ENCODE results near the gene MYOG. TPM values are rescaled to one million over a fixed set of nuclear protein-coding genes. Genes with fewer than 3 reads are reported as not detected.

The MYOG gene
- total RNA-seq, 2 donors from 2014 or later = not detected

DNA sequence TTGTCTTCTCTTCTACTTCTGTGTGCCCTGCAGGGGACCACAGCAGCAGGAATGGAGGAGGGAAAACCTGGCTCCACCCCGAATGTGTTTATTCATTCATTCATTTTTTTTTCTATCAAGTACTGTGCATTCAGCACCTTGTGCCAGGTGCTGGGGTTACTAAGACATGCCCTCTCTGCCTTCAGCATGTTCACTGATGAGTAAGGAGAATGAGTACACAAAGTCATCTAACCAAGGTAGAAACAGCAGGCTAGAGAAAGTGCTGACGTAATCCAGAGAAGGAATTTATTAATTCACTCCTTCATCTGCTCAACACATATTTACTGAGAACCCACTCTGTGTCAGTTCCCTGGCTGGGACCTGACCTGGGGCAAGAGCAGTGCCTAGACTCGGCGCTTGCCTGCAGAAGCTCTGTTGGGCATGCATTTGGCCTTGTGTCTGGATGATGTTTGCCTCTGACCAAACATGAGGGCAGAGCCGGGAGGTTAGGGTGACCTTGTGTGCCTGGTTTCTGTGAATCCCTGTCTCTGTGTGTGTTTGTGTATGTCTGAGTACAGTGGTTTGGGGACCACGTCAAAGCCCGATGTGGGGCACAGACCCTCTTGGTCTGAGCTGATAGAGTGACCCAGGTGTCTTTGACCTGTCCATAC lies 3.3 kb upstream of the MYOG start:
- Histone ChIP-seq H3K36me3 (ENCODE audit: control insufficient read depth, insufficient read depth, low read length) (no peaks in the 10 kb centered on the region), H3K4me1 (ENCODE audit: control insufficient read depth, insufficient read depth, low read length) (peaks cover 7% of the 10 kb centered on the region), H3K27ac (ENCODE audit: low read depth, low read length) (no peak overlapping the region), H3K9me3 (ENCODE audit: control insufficient read depth, low read length) (peaks cover 17% of the 10 kb centered on the region), H3K9ac (ENCODE audit: extremely low read depth, low read length, poor library complexity, severe bottlenecking) (no peak overlapping the region), H3K27me3 (ENCODE audit: control insufficient read depth, insufficient read depth, low read length, poor library complexity, severe bottlenecking) (no peaks in the 10 kb centered on the region), H3K4me3 (ENCODE audit: low read length) (no peak overlapping the region)
- no peak for TF ChIP-seq CTCF (conservative IDR thresholded peaks at IDR 0.05)
- H3K9me3 Mint-ChIP-seq = peaks cover 4% of the 10 kb centered on the region
- 94 to 100% methylated on average over 3 to 7 of the region's 7 CpGs for WGBS, 2 experiments (ENCODE audit: insufficient coverage in 1 of 2, insufficient read length in 1 of 2)
- no peak overlapping the region for H3K4me3 Mint-ChIP-seq
- DNase-seq = no peak
- H3K36me3 Mint-ChIP-seq (ENCODE audit: low read depth) = no peaks in the 10 kb centered on the region
- no peak overlapping the region for H3K27ac Mint-ChIP-seq
- peaks cover 37% of the 10 kb centered on the region for H3K4me1 Mint-ChIP-seq
- H3K27me3 Mint-ChIP-seq (ENCODE audit: insufficient read depth) = peaks cover 3% of the 10 kb centered on the region

DNA sequence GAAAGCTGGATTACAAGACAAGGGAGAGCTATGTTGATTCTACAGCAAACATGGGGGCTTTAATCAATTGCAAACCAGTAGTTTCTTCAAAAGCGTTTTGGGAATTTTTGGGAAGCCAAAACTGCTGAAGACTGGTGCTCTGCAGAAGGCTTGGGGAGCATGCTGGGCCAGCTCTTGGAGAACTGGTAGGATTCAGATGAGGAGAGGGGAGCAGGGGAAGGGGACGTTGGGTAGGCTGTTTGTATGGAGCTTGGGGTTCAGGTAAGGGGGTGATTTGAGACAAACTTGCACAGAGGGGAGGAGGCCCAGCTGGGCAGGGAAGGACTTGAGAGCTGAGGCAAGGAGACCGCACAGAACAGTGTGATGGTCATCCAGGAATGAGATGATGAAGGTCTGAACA lies 2.6 kb upstream of the MYOG start:
- no peak overlapping the region for H3K4me3 Mint-ChIP-seq
- H3K27me3 ChIP-seq (ENCODE audit: control insufficient read depth, insufficient read depth, low read length, poor library complexity, severe bottlenecking) = no peaks in the 10 kb centered on the region
- no peak overlapping the region for H3K27ac ChIP-seq (ENCODE audit: low read depth, low read length)
- H3K36me3 ChIP-seq (ENCODE audit: control insufficient read depth, insufficient read depth, low read length) = no peaks in the 10 kb centered on the region
- no peak overlapping the region for H3K4me3 ChIP-seq (ENCODE audit: low read length)
- peaks cover 41% of the 10 kb centered on the region for H3K4me1 Mint-ChIP-seq
- no peak for TF ChIP-seq CTCF (conservative IDR thresholded peaks at IDR 0.05)
- H3K27me3 Mint-ChIP-seq (ENCODE audit: insufficient read depth) = peaks cover 3% of the 10 kb centered on the region
- 90 to 98% methylated on average over 3 of the region's 3 CpGs for WGBS, 2 experiments (ENCODE audit: insufficient coverage in 1 of 2, insufficient read length in 1 of 2)
- peaks cover 10% of the 10 kb centered on the region for H3K9me3 ChIP-seq (ENCODE audit: control insufficient read depth, low read length)
- H3K4me1 ChIP-seq (ENCODE audit: control insufficient read depth, insufficient read depth, low read length) = peaks cover 7% of the 10 kb centered on the region
- H3K27ac Mint-ChIP-seq = no peak overlapping the region
- no peaks in the 10 kb centered on the region for H3K9me3 Mint-ChIP-seq
- H3K36me3 Mint-ChIP-seq (ENCODE audit: low read depth) = no peaks in the 10 kb centered on the region
- DNase-seq = no peak
- H3K9ac ChIP-seq (ENCODE audit: extremely low read depth, low read length, poor library complexity, severe bottlenecking) = no peak overlapping the region

- no peak overlapping the region for H3K27ac ChIP-seq (ENCODE audit: low read depth, low read length)
- H3K9me3 Mint-ChIP-seq = no peaks in the 10 kb centered on the region
- H3K4me1 ChIP-seq (ENCODE audit: control insufficient read depth, insufficient read depth, low read length) = peaks cover 7% of the 10 kb centered on the region
- WGBS, 2 experiments (ENCODE audit: insufficient coverage in 1 of 2, insufficient read length in 1 of 2) = 80 to 89% methylated on average over 10 to 11 of the region's 11 CpGs
- peaks cover 3% of the 10 kb centered on the region for H3K27me3 Mint-ChIP-seq (ENCODE audit: insufficient read depth)
- H3K4me3 ChIP-seq (ENCODE audit: low read length) = no peak overlapping the region
- H3K4me1 Mint-ChIP-seq = peaks cover 44% of the 10 kb centered on the region
- H3K9me3 ChIP-seq (ENCODE audit: control insufficient read depth, low read length) = no peaks in the 10 kb centered on the region
- H3K27me3 ChIP-seq (ENCODE audit: control insufficient read depth, insufficient read depth, low read length, poor library complexity, severe bottlenecking) = no peaks in the 10 kb centered on the region
- no peak for TF ChIP-seq CTCF (conservative IDR thresholded peaks at IDR 0.05)
- H3K36me3 Mint-ChIP-seq (ENCODE audit: low read depth) = no peaks in the 10 kb centered on the region
- no peak overlapping the region for H3K9ac ChIP-seq (ENCODE audit: extremely low read depth, low read length, poor library complexity, severe bottlenecking)
- peak overlapping the region; percentile 19 for H3K27ac Mint-ChIP-seq
- peak; percentile 87 for DNase-seq
- no peaks in the 10 kb centered on the region for H3K36me3 ChIP-seq (ENCODE audit: control insufficient read depth, insufficient read depth, low read length)
- H3K4me3 Mint-ChIP-seq = no peak overlapping the region
Measured at GRCh38 chr1:203086992-203087763, 1.4 kb upstream of the MYOG start.

Data from endodermal cell (in vitro differentiated cells).